Gastrocnemius medialis (tissue), 4 donors: ENCODE results near the gene TAF11.

Experiments
- CTCF ChIP-seq, 5 experiments: fragments of 450-650 bp in 3 of 5; fragments of 200-600 bp in 2 of 5; sonication (generic) in 2 of 5; IDR thresholded peaks in 4 of 5; conservative IDR thresholded peaks in 1 of 5; 1 replicate in 4 of 5; 2 replicates in 1 of 5; pipeline ENCODE4 v1.5.1; 2016 to 2019; ENCODE audit warnings: antibody characterized with exemption in 5 of 5, mild to moderate bottlenecking in 3 of 5, moderate library complexity in 3 of 5
- POLR2A ChIP-seq, 2 donors: fragments of 450-650 bp; IDR thresholded peaks; one replicate each; pipeline ENCODE4 v1.6.1; 2017; ENCODE audit warnings: antibody characterized with exemption in 2 of 2, mild to moderate bottlenecking in 2 of 2, moderate library complexity in 2 of 2

- TF ChIP-seq CTCF (IDR thresholded peaks at IDR 0.05 in 4 of 5, conservative IDR thresholded peaks at IDR 0.05 in 1 of 5): no peak
- no peak for TF ChIP-seq POLR2A (IDR thresholded peaks at IDR 0.05)
Measured at GRCh38 chr6:34832942-34833341, 54.9 kb downstream of the TAF11 start.
